PC-3 (cell line): ENCODE results near the gene TRIB2. TPM values are rescaled to one million over a fixed set of nuclear protein-coding genes. Genes with fewer than 3 reads are reported as not detected.
A peak's percentile ranks its signal among the peaks of the same experiment; 100 is the strongest.

Experiments used
- ATAC-seq: fragments of 200-7000 bp; cut with Tn5 transposase; 2 replicates; pipeline ENCODE4 v1.9.1; 2020; ENCODE audit warnings: mild to moderate bottlenecking, moderate library complexity
- BruUV-seq: library from RNA; stranded (reverse); fragments of 400-500 nt; replicated peaks from 2 replicates; lab custom pipeline; 2021; lab: Mats Ljungman, UMichigan
- CTCF ChIA-PET: fragments of 300-600 bp; sonication (Branson Sonifier 250); formaldehyde crosslinking; loops from one replicate; lab custom pipeline; 2022; ENCODE audit warnings: antibody characterized with exemption; lab: Charles Lee
- POLR2A ChIA-PET: fragments of 300-600 bp; sonication (Branson Sonifier 250); formaldehyde crosslinking; loops from one replicate; lab custom pipeline; 2022; ENCODE audit warnings: antibody characterized with exemption; ENCODE audit not compliant: unreplicated experiment; lab: Charles Lee
- DNase-seq: peaks from one replicate; pipeline ENCODE4 v3.0.0-alpha.2; 2015
- H2AFZ ChIP-seq: fragments of 300-600 bp; sonication (generic); 2 replicates; pipeline ENCODE4 v1.6.0; 2016; ENCODE audit warnings: antibody characterized with exemption, low read length
- H3F3A ChIP-seq: fragments of 300-600 bp; sonication (generic); one replicate; pipeline ENCODE4 v1.6.0; 2017; ENCODE audit warnings: antibody characterized with exemption, low read length, control low read depth, mild to moderate bottlenecking; ENCODE audit not compliant: unreplicated experiment
- H3K27ac ChIP-seq: fragments of 300-600 bp; sonication (generic); 2 replicates; pipeline ENCODE4 v1.5.1; 2016; ENCODE audit warnings: mild to moderate bottlenecking, low read length
- H3K27me3 ChIP-seq: fragments of 300-600 bp; sonication (generic); 2 replicates; pipeline ENCODE4 v1.6.1; 2016; ENCODE audit warnings: low read length, mixed read lengths
- H3K36me3 ChIP-seq: fragments of 300-600 bp; sonication (generic); 2 replicates; pipeline ENCODE4 v1.6.1; 2016; ENCODE audit warnings: low read depth, mixed run types, low read length, mixed read lengths
- H3K4me1 ChIP-seq: fragments of 300-600 bp; sonication (generic); 2 replicates; pipeline ENCODE4 v1.5.1; 2016; ENCODE audit warnings: low read length; ENCODE audit not compliant: insufficient read depth
- H3K4me2 ChIP-seq: fragments of 300-600 bp; sonication (generic); 2 replicates; pipeline ENCODE4 v1.6.0; 2016; ENCODE audit warnings: low read length
- H3K4me3 ChIP-seq: fragments of 300-600 bp; sonication (generic); 2 replicates; pipeline ENCODE4 v1.5.1; 2016; ENCODE audit warnings: mild to moderate bottlenecking, low read length, mixed read lengths
- H3K79me2 ChIP-seq: fragments of 300-600 bp; sonication (generic); 2 replicates; pipeline ENCODE4 v1.6.1; 2017; ENCODE audit warnings: low read length, mixed read lengths
- H3K9ac ChIP-seq: fragments of 300-600 bp; sonication (generic); 2 replicates; pipeline ENCODE4 v1.6.0; 2016; ENCODE audit warnings: mild to moderate bottlenecking, low read length
- H3K9me2 ChIP-seq: fragments of 300-600 bp; sonication (generic); replicated peaks from 2 replicates; pipeline ENCODE4 v1.6.1; 2016; ENCODE audit warnings: mixed run types, low read length, mixed read lengths
- H3K9me3 ChIP-seq: fragments of 300-600 bp; sonication (generic); 2 replicates; pipeline ENCODE4 v1.6.1; 2016; ENCODE audit warnings: low read length, mixed read lengths
- H4K20me1 ChIP-seq: fragments of 300-600 bp; sonication (generic); 2 replicates; pipeline ENCODE4 v1.6.1; 2016; ENCODE audit warnings: low read length, mixed read lengths
- CTCF ChIP-seq: fragments of 300-600 bp; sonication (generic); conservative IDR thresholded peaks from 2 replicates; pipeline ENCODE4 v1.5.1; 2017; ENCODE audit warnings: antibody characterized with exemption, low read depth, mild to moderate bottlenecking, low read length
- EZH2 ChIP-seq: fragments of 300-600 bp; sonication (generic); IDR thresholded peaks from one replicate; pipeline ENCODE4 v1.6.1; 2017; ENCODE audit warnings: antibody characterized with exemption, mild to moderate bottlenecking, low read length; ENCODE audit not compliant: unreplicated experiment
- EZH2phosphoT487 ChIP-seq: fragments of 300-600 bp; sonication (generic); IDR thresholded peaks from 2 replicates; pipeline ENCODE4 v1.6.1; 2018; ENCODE audit warnings: mild to moderate bottlenecking, antibody characterized with exemption, low read length, borderline replicate concordance
- intact Hi-C: fragments of 100-400 bp; cut with micrococcal nuclease; formaldehyde crosslinking; loops from 2 replicates; pipeline ENCODE4 v1.9.0; 2023
- total RNA-seq: library from RNA; depleted of rRNA; stranded (reverse); fragments of >200 nt; gene quantifications from 2 replicates; pipeline ENCODE4 v1.2.3, GENCODE V29; 2014

TRIB2 gene
- total RNA-seq, 1 experiment from 2014 or later: 35.2 TPM

DNA sequence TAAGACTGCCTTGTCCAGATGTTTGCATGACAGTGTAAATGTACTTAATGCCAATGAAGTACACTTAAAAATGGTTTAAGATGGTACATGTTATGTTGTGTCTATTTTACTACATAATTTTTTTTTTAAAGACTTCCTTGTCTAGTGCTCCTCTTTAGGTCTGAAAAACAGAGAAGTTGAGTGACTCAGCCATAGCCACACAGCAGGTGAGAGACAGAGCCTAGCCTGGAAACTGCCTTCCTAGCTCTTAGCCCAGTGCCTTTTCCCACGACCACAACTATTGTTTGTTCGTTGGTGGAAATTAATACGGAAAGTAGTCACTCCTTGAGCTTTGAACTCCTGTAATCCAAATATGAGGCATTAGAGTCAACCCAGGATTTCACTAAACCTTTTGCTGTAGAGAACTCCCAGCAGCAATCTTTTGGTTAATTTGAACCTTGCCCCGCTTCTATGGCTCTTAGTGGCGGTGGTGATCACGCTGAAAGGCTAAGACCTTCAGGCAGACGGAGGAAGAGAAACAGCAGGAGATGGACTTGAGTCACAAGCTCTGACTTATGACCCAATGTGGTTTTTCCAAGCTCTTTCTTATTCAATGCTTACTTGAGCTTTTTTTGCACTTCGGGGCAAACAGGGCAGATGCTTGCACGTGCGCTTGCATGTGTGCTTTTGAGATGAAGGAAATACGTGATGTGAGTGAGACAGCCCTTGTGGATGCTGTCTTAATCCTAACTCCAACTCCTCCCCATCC lies 21.2 kb downstream of the TRIB2 start:
- Histone ChIP-seq H2AFZ (no peak overlapping the region), H3K9me3 (no peaks in the 10 kb centered on the region), H3K4me3 (no peak overlapping the region), H3F3A (peaks cover 5% of the 10 kb centered on the region), H3K9ac (no peak overlapping the region), H3K27ac (no peak overlapping the region), H4K20me1 (peaks cover 3% of the 10 kb centered on the region; the same call in 1 of the 2 replicates), H3K79me2 (peaks cover 15% of the 10 kb centered on the region; the same call in 1 of the 2 replicates), H3K9me2 (no peaks in the 10 kb centered on the region), H3K4me1 (peaks cover 15% of the 10 kb centered on the region), H3K27me3 (no peaks in the 10 kb centered on the region), H3K36me3 (peaks cover 52% of the 10 kb centered on the region), H3K4me2 (no peak overlapping the region)
- DNase-seq (no peak), ATAC-seq (no peak)
- no TSS peak for BruUV-seq
- POLR2A ChIA-PET: no interaction called here
- CTCF ChIA-PET: no interaction called here
- intact Hi-C loops: no loop called here
- no peak for TF ChIP-seq EZH2
- no peak for TF ChIP-seq EZH2phosphoT487
- no peak for TF ChIP-seq CTCF

GRCh38 chr2:12739721-12740254 lies 23.1 kb downstream of the TRIB2 start:
- intact Hi-C loops: no loop called here
- no peak overlapping the region for H2AFZ ChIP-seq
- H3K9ac ChIP-seq: no peak overlapping the region
- H3K9me3 ChIP-seq: no peaks in the 10 kb centered on the region
- TF ChIP-seq CTCF: no peak
- no peak for TF ChIP-seq EZH2
- H3K4me3 ChIP-seq: no peak overlapping the region
- DNase-seq (no peak), ATAC-seq (no peak)
- no peaks in the 10 kb centered on the region for H3K4me1 ChIP-seq
- no peaks in the 10 kb centered on the region for H3F3A ChIP-seq
- BruUV-seq: no TSS peak
- H3K27ac ChIP-seq: no peak overlapping the region
- no peaks in the 10 kb centered on the region for H3K9me2 ChIP-seq
- ChIA-PET POLR2A (no interaction called here), CTCF (no interaction called here)
- 0 out of 2 replicates have a peak, but pooled peaks cover 6% of the 10 kb centered on the region for H3K79me2 ChIP-seq
- H3K4me2 ChIP-seq: no peak overlapping the region
- peaks cover 49% of the 10 kb centered on the region for H3K36me3 ChIP-seq
- no peaks in the 10 kb centered on the region for H3K27me3 ChIP-seq
- peaks cover 3% of the 10 kb centered on the region; the same call in 1 of the 2 replicates for H4K20me1 ChIP-seq

DNA sequence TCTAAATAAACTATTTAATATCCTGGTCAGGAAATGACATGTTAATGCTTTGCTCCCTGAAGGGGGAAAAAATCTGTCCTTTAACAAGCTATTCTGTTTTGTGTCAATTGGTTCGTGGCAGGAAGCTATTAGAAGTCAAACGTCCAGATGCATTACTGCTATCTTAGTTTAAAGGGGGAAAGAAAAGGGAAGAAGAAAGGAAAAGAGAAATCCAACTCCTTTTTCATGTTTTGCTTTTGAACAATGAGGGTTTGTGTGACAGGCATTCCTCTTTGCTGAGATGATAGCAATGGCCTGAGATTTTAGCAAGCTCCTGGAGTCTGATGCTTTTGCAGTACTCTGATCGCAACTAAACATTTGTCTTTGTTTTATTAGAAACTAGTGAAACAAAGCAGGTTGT lies 24.6 kb downstream of the TRIB2 start:
- Histone ChIP-seq H3K9ac (no peak overlapping the region), H3K4me1 (no peaks in the 10 kb centered on the region), H3K27me3 (no peaks in the 10 kb centered on the region), H3K79me2 (no peaks in the 10 kb centered on the region), H3K9me2 (no peaks in the 10 kb centered on the region), H3K4me2 (no peak overlapping the region), H3F3A (no peaks in the 10 kb centered on the region), H3K4me3 (no peak overlapping the region), H3K9me3 (no peaks in the 10 kb centered on the region), H3K27ac (no peak overlapping the region), H3K36me3 (peaks cover 33% of the 10 kb centered on the region), H2AFZ (no peak overlapping the region), H4K20me1 (no peaks in the 10 kb centered on the region; the same call in 1 of the 2 replicates)
- no peak for DNase-seq
- ChIA-PET CTCF (no interaction called here), POLR2A (no interaction called here)
- intact Hi-C loops: no loop called here
- no peak for ATAC-seq
- TF ChIP-seq EZH2phosphoT487 (no peak), CTCF (no peak), EZH2 (no peak)
- BruUV-seq: TSS peak; percentile 21
